ENCODE data around the gene TCF4.

The TCF4 gene

GRCh38 chr18:55280503-55280902, 307.5 kb downstream of the TCF4 start:
- DNase-seq: no peak

GRCh38 chr18:55275039-55275901, 312.7 kb downstream of the TCF4 start:
- DNase-seq: no peak

GRCh38 chr18:55272510-55273243, 315.3 kb downstream of the TCF4 start:
- DNase-seq: no peak

GRCh38 chr18:55269622-55270021, 318.4 kb downstream of the TCF4 start:
- DNase-seq: no peak

- no peak for DNase-seq
Observed at GRCh38 chr18:55268628-55269275, 319.2 kb downstream of the TCF4 start.

GRCh38 chr18:55268151-55268601, 319.8 kb downstream of the TCF4 start:
- no peak for DNase-seq

DNA sequence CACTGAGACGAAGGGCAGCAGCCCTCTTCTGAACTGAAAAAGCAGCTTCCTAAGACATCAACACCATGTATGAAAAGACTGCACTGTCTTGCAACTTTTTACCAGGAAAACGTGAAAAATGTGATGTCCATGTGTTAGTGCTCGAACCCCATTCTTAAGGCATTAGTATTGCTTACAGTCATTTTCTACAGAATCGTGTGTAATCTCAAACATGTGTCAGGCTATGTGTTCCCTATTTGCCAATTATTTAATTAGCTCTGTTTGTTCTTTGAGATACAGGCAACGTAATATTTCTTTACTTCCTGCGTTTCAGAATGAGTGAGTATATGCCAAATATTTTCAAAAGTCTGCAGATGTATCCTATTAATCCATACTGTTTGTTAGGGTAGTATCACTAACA, 321.0 kb downstream of the TCF4 start:
- no peak for DNase-seq

GRCh38 chr18:55265984-55266383, 322.0 kb downstream of the TCF4 start:
- DNase-seq: no peak

- no peak for DNase-seq
Observed at GRCh38 chr18:55265130-55265675, 322.8 kb downstream of the TCF4 start.

GRCh38 chr18:55264108-55264507, 323.9 kb downstream of the TCF4 start:
- no peak for DNase-seq

DNA sequence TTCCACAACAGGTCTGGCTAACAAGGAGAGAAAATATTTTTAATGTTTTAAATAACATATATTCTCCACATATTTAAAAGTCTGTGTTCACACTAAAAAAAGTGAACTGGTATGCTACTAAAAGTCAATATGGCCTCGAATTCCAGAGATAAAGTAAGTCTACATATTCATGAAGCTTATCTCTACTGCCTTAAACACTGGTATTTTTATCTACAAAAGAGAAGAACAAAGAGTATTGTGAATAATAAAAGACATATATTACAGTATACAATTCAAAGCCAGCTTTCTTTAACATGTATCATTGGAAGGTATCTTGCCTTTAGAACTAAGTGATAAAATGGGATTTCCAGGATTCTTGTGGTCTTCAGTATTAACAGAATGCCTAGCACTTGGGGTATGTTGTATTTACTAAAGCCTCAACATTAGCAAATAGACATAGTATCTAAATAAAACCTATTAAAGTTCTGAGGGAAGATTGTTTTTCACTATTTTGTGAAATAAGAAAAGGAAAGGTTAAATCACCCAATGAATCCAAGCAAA, 325.9 kb downstream of the TCF4 start:
- DNase-seq: no peak

GRCh38 chr18:55261253-55261652, 326.7 kb downstream of the TCF4 start:
- DNase-seq: no peak

DNA sequence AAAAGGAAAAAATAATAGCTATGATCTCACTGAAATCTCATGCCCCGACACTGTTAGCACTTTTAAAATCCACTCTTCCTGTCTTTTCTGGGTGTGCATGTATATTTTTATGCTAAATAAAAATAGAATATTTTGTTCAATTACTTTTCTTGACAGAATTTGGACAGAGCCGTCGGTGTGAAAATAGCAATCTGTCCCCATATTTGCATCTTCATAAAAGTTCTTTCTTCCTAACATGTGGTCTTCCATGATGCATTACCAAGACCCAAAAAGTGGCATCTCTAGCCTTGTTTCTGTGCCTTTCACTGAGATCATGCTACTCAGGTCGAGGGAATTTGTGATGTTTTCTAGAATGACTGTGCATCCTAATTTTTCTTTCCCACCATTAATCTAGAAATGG, 329.9 kb downstream of the TCF4 start:
- DNase-seq: no peak

DNA sequence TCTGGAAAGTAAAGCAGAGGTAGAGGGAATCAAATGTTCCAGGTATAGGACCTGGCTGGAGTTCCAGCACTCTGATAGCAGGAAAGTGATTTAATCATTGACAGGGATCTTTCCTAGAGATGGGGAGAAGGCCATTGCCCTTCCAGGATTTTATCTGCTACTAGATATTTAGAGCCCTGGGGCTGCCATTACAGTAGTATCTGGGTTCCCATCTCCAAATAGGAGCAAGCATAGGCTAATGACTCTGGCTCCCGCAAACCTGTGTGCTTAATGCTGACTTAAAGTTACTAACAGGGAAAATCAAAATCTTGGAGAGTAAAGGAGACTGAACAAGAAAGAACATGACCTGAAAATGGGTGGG, 331.1 kb downstream of the TCF4 start:
- no peak for DNase-seq

- DNase-seq: no peak
Observed at GRCh38 chr18:55256226-55256928, 331.6 kb downstream of the TCF4 start.

DNA sequence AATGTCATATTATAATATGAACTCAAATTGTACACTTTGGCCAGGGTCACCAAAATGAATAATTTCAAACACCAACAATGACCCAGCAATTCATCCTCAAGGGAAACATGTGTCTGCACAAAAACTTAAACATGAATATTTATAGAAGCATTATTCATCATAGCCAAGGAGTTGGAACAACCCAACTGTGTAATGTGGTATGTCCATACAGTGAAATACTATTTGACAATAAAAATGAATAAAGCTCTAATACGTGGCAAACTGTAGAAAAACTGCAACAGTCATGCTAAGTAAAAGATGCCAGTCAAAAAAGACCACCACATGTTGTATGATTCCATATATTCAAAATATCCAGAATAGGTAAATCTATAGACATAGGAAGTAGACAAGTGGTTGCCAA, 334.2 kb downstream of the TCF4 start:
- no peak for DNase-seq

DNA sequence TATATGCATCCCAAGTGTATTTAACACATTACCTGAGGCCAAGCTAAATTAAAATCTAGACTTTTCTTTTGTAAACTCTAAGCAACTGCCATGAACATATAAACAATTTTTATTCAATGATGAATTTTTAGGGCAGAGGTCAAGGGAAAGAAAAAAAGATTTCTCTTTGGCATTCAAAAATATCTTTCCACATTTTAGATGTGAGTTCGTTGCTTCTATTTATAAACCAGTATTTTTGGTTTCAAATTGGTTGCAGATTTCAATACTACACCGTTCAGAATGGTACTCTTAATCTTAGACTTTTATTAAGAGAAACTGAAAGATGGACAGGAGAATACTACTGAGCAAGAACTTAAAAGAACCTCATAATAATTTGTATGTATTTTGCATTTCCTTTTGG, 335.1 kb downstream of the TCF4 start:
- DNase-seq: no peak

- DNase-seq: no peak
Observed at GRCh38 chr18:55252053-55252675, 335.8 kb downstream of the TCF4 start.

GRCh38 chr18:55251254-55251971, 336.6 kb downstream of the TCF4 start:
- DNase-seq: peak; percentile 47

GRCh38 chr18:55250768-55251173, 337.2 kb downstream of the TCF4 start:
- DNase-seq: no peak

GRCh38 chr18:55249550-55249949, 338.4 kb downstream of the TCF4 start:
- DNase-seq: no peak
